ENCODE measurements around the gene DHRS12.

DNA sequence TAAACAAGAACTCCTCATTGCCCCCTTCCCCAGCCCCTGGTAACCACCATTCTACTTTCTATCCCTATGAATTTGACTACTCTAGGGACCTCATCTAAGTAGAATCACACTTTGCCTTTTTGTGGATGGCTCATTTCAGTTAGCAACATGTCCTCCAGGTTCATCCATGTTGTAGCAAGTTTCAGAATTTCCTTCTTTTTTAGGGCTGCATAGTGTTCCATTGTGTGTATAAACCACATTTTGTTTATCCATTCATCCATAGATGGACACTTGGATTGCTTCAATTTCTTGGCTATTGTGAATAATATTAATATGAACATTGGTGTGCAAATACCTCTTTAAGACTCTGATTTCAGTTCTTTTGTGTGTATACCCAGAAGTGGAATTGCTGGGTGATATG lies 4.8 kb upstream of the DHRS12 start:
- TF ChIP-seq, protein P1, sequence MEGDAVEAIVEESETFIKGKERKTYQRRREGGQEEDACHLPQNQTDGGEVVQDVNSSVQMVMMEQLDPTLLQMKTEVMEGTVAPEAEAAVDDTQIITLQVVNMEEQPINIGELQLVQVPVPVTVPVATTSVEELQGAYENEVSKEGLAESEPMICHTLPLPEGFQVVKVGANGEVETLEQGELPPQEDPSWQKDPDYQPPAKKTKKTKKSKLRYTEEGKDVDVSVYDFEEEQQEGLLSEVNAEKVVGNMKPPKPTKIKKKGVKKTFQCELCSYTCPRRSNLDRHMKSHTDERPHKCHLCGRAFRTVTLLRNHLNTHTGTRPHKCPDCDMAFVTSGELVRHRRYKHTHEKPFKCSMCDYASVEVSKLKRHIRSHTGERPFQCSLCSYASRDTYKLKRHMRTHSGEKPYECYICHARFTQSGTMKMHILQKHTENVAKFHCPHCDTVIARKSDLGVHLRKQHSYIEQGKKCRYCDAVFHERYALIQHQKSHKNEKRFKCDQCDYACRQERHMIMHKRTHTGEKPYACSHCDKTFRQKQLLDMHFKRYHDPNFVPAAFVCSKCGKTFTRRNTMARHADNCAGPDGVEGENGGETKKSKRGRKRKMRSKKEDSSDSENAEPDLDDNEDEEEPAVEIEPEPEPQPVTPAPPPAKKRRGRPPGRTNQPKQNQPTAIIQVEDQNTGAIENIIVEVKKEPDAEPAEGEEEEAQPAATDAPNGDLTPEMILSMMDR (IDR thresholded peaks at IDR 0.05), result no peak
- TF ChIP-seq POLR2A (IDR thresholded peaks at IDR 0.05) (no peak), POLR2AphosphoS5 (IDR thresholded peaks at IDR 0.05; ENCODE audit: insufficient read depth in 1 of 2, low read depth in 1 of 2) (no peak)

Data from vagina (tissue), 2 donors.